ENCODE results near the gene HELB.

The HELB gene

DNA sequence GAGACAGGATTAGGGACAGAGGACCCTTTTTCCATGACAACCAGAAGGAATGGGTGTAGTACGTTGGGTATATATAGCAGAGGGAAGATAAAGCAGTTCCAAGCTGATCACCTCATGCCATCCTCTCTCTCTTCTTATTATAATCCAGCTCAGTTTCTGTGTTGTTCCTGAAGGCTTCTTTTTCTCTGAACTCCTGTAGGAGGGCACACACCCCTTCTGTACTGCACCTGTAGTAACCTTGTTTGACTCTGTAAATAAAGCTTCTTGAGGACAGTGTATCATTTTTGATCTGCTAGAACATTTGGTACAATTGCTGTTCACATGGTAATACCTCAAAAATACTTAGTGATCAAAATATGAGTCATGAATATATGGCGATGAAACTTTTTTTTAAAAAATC lies 33.5 kb downstream of the HELB start:
- no peak overlapping the region for H3K9ac ChIP-seq (ENCODE audit: low read depth, low read length)
- no peaks in the 10 kb centered on the region for H3K36me3 ChIP-seq (ENCODE audit: insufficient read depth, low read length)
- no peak overlapping the region for H3K4me2 ChIP-seq (ENCODE audit: low read length)
- H3K9me3 ChIP-seq (replicated peaks; ENCODE audit: low read length): no peaks in the 10 kb centered on the region
- H3K27me3 ChIP-seq (ENCODE audit: control insufficient read depth, insufficient read depth, low read length): no peaks in the 10 kb centered on the region
- no peak overlapping the region for H3K4me3 ChIP-seq (ENCODE audit: low read length)
- H3K4me1 ChIP-seq (ENCODE audit: control insufficient read depth, insufficient read depth, low read length): no peaks in the 10 kb centered on the region

DNA sequence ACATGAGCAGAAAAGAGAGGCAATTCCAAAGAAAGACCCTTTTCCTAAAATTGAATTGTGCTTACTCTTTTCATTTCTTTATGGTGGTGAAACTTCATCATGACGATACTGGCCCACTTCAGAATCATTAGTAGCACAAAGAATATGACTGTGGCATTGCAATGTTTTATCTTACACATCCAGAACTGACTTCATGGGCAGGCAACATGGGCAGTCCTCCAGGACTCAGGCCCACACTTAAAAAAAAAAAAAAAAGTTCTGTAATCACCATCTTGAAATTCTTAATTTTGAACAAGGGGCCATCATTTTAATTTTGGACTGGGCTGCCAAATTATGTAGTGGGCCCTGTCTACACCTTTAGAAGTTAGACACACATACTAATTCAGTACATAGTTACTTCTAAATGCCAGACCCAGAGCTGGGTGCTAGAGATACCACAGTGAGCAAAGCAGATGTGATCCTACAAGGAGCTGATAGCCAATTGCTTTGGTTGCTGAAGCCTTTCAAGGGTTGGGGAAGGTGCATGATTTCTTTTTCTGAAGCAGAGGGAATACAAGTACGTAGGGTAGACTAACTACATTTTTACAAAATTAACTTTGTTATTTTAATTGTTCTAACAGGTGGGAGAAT lies 35.2 kb downstream of the HELB start:
- no peak overlapping the region for H3K4me3 ChIP-seq (ENCODE audit: low read length)
- no peaks in the 10 kb centered on the region for H3K27me3 ChIP-seq (ENCODE audit: control insufficient read depth, insufficient read depth, low read length)
- H3K9me3 ChIP-seq (replicated peaks; ENCODE audit: low read length): no peaks in the 10 kb centered on the region
- no peaks in the 10 kb centered on the region for H3K36me3 ChIP-seq (ENCODE audit: insufficient read depth, low read length)
- H3K4me2 ChIP-seq (ENCODE audit: low read length): no peak overlapping the region
- no peak overlapping the region for H3K9ac ChIP-seq (ENCODE audit: low read depth, low read length)
- H3K4me1 ChIP-seq (ENCODE audit: control insufficient read depth, insufficient read depth, low read length): no peaks in the 10 kb centered on the region

DNA sequence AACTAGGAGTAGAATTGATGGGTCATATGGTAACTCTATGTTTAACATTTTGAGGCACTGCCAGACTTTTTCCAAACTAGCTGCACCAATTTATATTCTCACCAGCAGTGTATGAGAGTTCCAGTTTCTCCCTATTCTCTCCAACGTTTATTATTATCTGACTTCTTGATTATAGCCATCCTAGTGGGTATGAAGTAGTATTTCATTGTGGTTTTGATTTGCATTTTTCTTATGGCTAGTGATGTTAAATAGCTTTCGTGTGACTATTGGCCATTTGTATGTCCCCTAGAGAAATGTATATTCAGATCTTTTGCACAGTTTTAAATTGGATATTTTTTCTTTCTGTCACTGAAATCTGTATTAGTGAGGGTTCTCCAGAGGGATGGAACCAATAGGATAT lies 37.8 kb downstream of the HELB start:
- Histone ChIP-seq H3K4me2 (ENCODE audit: low read length) (no peak overlapping the region), H3K9ac (ENCODE audit: low read depth, low read length) (no peak overlapping the region), H3K4me1 (ENCODE audit: control insufficient read depth, insufficient read depth, low read length) (no peaks in the 10 kb centered on the region), H3K9me3 (replicated peaks; ENCODE audit: low read length) (no peaks in the 10 kb centered on the region), H3K4me3 (ENCODE audit: low read length) (no peak overlapping the region), H3K36me3 (ENCODE audit: insufficient read depth, low read length) (no peaks in the 10 kb centered on the region), H3K27me3 (ENCODE audit: control insufficient read depth, insufficient read depth, low read length) (no peaks in the 10 kb centered on the region)

DNA sequence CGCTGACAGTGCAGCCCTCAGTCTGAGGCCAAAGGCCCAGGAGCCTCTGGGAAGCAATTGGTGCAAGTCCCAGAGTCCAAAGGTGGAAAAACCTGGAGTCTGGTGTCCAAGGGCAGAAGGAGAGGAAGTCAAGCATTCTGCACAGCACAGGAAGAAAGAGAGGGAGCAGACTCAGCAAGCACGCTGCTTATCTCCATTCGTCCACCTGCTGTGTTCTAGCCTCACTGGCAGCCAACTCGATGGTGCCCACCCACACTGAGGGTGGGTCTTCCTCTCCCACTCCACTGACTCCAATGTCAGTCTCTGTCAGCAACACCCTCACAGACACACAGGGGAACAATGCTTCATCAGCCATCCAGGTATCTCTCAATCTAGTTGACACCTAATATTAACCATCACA lies 38.8 kb downstream of the HELB start:
- Histone ChIP-seq H3K36me3 (ENCODE audit: insufficient read depth, low read length) (no peaks in the 10 kb centered on the region), H3K27me3 (ENCODE audit: control insufficient read depth, insufficient read depth, low read length) (no peaks in the 10 kb centered on the region), H3K4me2 (ENCODE audit: low read length) (no peak overlapping the region), H3K9ac (ENCODE audit: low read depth, low read length) (no peak overlapping the region), H3K9me3 (replicated peaks; ENCODE audit: low read length) (no peaks in the 10 kb centered on the region), H3K4me3 (ENCODE audit: low read length) (no peak overlapping the region), H3K4me1 (ENCODE audit: control insufficient read depth, insufficient read depth, low read length) (no peaks in the 10 kb centered on the region)

DNA sequence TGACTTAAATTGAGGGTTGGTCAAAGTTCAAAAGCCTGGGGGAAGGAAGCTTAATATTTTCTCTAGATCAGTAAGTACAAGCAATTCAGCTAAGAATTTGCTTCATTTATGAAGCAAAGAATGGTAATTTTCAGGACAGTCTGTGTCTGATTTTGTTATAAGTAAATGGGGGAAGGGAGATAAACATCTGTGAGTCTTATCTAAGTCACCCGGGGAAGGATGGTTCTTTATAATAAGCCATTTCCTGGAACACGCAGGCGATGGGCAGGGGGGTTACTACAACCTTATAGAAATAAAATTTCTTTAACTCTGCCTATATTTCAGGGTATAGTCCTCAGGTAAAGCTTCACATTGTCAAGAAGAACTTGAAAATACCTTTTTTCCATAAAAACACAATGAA lies 42.9 kb downstream of the HELB start:
- Histone ChIP-seq H3K9me3 (replicated peaks; ENCODE audit: low read length) (no peaks in the 10 kb centered on the region), H3K4me1 (ENCODE audit: control insufficient read depth, insufficient read depth, low read length) (no peaks in the 10 kb centered on the region), H3K27me3 (ENCODE audit: control insufficient read depth, insufficient read depth, low read length) (no peaks in the 10 kb centered on the region), H3K36me3 (ENCODE audit: insufficient read depth, low read length) (no peaks in the 10 kb centered on the region), H3K9ac (ENCODE audit: low read depth, low read length) (no peak overlapping the region), H3K4me3 (ENCODE audit: low read length) (no peak overlapping the region), H3K4me2 (ENCODE audit: low read length) (no peak overlapping the region)

DNA sequence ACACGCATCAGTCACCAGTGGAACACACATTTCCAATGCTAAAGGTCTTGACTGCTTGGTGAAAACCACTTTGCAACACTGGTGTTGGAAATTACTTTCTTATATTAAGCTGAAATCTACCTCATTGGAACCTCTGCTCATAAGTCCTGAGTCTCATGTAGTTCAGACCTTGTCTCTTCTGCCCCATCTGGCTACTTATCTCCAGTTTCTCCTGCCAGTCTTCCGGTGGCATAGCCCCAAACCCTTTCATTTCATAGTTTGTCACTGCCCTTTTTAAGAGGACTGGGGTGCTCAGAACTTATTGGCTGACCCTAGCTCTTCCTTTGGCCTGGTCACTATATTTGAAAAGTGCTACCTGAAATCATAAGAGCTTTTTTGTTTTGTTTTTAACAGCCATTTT lies 43.7 kb downstream of the HELB start:
- no peaks in the 10 kb centered on the region for H3K36me3 ChIP-seq (ENCODE audit: insufficient read depth, low read length)
- H3K27me3 ChIP-seq (ENCODE audit: control insufficient read depth, insufficient read depth, low read length): no peaks in the 10 kb centered on the region
- H3K4me1 ChIP-seq (ENCODE audit: control insufficient read depth, insufficient read depth, low read length): no peaks in the 10 kb centered on the region
- H3K9me3 ChIP-seq (replicated peaks; ENCODE audit: low read length): no peaks in the 10 kb centered on the region
- H3K4me2 ChIP-seq (ENCODE audit: low read length): no peak overlapping the region
- H3K4me3 ChIP-seq (ENCODE audit: low read length): no peak overlapping the region
- no peak overlapping the region for H3K9ac ChIP-seq (ENCODE audit: low read depth, low read length)

DNA sequence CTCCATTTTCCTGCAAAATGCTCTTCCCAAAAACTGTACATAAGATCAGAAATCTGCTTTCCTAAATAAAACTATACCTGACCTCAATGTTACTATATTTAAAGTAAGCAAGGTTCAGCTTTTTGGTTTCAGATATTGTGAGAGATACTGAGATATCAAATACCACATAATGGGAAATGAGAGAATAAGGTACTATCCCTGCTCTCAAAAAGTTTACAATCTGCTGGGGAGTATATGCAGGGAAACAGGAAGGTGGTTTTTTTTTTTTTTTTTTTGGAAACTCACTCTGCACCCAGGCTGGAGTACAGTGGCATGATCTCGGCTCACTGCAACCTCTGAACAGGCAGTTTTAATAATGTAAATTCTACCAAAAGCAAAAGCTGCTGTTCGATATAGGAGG lies 49.0 kb downstream of the HELB start:
- Histone ChIP-seq H3K4me3 (ENCODE audit: low read length) (no peak overlapping the region), H3K9ac (ENCODE audit: low read depth, low read length) (no peak overlapping the region)

DNA sequence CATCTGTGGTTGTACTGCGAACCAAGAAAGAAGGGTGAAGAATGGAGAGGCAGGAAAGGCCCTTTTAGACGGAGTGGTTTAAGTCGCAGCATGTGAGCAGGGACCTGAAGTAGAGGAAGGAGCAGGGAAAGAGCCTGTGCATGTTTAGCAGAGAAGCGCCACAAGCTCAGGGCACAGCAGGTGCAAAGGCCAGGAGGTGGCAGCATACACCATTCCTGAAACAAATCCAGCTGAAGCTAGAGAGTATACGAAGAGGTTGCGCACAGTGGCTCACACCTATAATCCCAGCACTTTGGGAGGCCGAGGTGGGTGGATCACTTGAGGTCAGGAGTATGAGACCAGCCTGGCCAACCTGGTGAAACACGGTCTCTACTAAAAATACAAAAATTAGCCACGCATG lies 49.9 kb downstream of the HELB start:
- Histone ChIP-seq H3K27me3 (ENCODE audit: control insufficient read depth, insufficient read depth, low read length) (no peaks in the 10 kb centered on the region), H3K36me3 (ENCODE audit: insufficient read depth, low read length) (no peaks in the 10 kb centered on the region), H3K4me2 (ENCODE audit: low read length) (no peak overlapping the region), H3K4me1 (ENCODE audit: control insufficient read depth, insufficient read depth, low read length) (no peaks in the 10 kb centered on the region), H3K4me3 (ENCODE audit: low read length) (no peak overlapping the region), H3K9me3 (replicated peaks; ENCODE audit: low read length) (no peaks in the 10 kb centered on the region), H3K9ac (ENCODE audit: low read depth, low read length) (no peak overlapping the region)

More for the DNA sequence above, 49.0 kb downstream of the HELB start:
- Histone ChIP-seq H3K36me3 (ENCODE audit: insufficient read depth, low read length) (no peaks in the 10 kb centered on the region), H3K27me3 (ENCODE audit: control insufficient read depth, insufficient read depth, low read length) (no peaks in the 10 kb centered on the region), H3K9me3 (replicated peaks; ENCODE audit: low read length) (no peaks in the 10 kb centered on the region), H3K4me1 (ENCODE audit: control insufficient read depth, insufficient read depth, low read length) (no peaks in the 10 kb centered on the region), H3K4me2 (ENCODE audit: low read length) (no peak overlapping the region)

DNA sequence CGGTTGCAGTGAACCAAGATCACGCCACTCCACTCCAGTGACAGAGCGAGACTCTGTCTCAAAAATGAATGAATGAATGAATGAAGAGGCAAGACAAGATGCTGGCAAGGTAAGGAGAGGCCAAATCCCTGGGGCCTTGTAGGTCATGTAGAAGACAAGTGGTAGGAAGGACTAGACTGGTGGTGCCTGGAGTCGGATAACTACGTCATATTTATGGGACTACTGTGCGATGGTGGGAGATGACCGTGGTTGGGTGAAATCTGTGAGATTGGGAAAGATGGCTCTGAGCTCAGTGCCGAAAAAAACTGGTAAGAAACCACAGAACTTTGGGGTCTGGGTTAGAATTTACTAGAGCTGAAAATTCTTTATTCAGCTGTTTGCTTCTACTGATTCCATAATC lies 50.6 kb downstream of the HELB start:
- Histone ChIP-seq H3K9me3 (replicated peaks; ENCODE audit: low read length) (no peaks in the 10 kb centered on the region), H3K9ac (ENCODE audit: low read depth, low read length) (no peak overlapping the region), H3K4me3 (ENCODE audit: low read length) (no peak overlapping the region), H3K4me1 (ENCODE audit: control insufficient read depth, insufficient read depth, low read length) (no peaks in the 10 kb centered on the region), H3K27me3 (ENCODE audit: control insufficient read depth, insufficient read depth, low read length) (no peaks in the 10 kb centered on the region), H3K36me3 (ENCODE audit: insufficient read depth, low read length) (no peaks in the 10 kb centered on the region), H3K4me2 (ENCODE audit: low read length) (no peak overlapping the region)

DNA sequence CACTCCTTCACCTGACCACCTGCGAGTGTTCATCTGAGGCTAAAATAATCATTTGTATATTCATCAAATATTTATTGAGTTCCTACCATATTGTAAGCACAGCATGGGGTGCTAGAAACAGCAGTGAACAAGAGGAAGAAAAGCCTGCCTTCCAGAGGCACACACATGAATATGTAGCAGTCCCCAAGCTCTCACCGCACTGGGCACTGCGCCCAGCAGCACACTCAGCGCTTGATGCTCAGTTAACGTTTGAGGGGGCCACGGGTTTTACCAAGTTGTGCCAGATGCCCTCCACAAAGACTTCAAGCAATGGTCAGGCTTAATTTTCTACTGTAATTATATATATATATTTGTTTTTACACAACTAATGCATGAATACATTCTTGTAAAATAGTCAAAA lies 52.0 kb downstream of the HELB start:
- Histone ChIP-seq H3K36me3 (ENCODE audit: insufficient read depth, low read length) (no peaks in the 10 kb centered on the region), H3K27me3 (ENCODE audit: control insufficient read depth, insufficient read depth, low read length) (no peaks in the 10 kb centered on the region), H3K4me1 (ENCODE audit: control insufficient read depth, insufficient read depth, low read length) (no peaks in the 10 kb centered on the region), H3K9me3 (replicated peaks; ENCODE audit: low read length) (no peaks in the 10 kb centered on the region), H3K4me3 (ENCODE audit: low read length) (no peak overlapping the region), H3K9ac (ENCODE audit: low read depth, low read length) (no peak overlapping the region), H3K4me2 (ENCODE audit: low read length) (no peak overlapping the region)

DNA sequence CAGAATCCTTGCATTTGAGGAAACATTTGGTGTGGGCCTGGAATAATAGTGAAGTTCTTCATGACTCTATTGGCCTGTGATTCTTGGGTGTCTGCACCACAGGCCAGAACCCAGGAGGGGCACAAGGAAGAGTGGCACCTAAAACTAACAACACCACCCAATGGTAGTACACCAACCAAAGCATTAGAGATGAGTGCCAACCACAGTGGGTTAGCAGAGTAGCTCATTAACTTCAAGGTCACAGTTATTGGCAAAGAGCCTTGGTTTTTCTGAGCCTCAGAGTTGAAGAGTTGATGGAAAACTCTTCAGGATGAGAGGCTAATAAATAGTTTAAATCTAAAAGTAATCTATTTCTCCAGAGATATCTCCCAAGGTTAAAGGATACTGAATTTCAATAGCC lies 57.0 kb downstream of the HELB start:
- peaks cover 12% of the 10 kb centered on the region for H3K27me3 ChIP-seq (ENCODE audit: control insufficient read depth, insufficient read depth, low read length)
- no peaks in the 10 kb centered on the region for H3K9me3 ChIP-seq (replicated peaks; ENCODE audit: low read length)
- H3K4me3 ChIP-seq (ENCODE audit: low read length): no peak overlapping the region
- H3K4me2 ChIP-seq (ENCODE audit: low read length): no peak overlapping the region
- H3K4me1 ChIP-seq (ENCODE audit: control insufficient read depth, insufficient read depth, low read length): no peaks in the 10 kb centered on the region
- H3K36me3 ChIP-seq (ENCODE audit: insufficient read depth, low read length): no peaks in the 10 kb centered on the region
- no peak overlapping the region for H3K9ac ChIP-seq (ENCODE audit: low read depth, low read length)

DNA sequence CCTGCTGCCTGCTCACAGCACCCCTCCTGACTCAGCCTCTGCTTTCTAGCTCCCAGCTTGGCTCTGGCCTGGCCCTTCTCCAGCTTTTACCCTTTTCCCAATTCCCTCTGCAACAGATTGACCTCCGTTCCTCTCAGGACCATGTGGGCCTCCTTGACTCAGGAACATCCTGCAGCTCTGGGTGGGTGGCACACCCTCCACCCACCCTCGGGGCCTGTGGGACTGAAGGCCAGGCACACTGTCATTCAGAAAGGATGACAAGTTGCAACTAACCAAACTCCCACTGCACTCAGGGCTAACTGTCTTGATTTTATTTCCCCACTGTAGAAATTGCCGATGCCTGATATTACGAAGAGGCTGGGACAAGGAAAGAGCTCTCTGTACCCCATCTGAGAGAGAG lies 59.4 kb downstream of the HELB start:
- H3K4me3 ChIP-seq (ENCODE audit: low read length): no peak overlapping the region
- H3K27me3 ChIP-seq (ENCODE audit: control insufficient read depth, insufficient read depth, low read length): peaks cover 12% of the 10 kb centered on the region
- H3K9ac ChIP-seq (ENCODE audit: low read depth, low read length): no peak overlapping the region
- H3K4me1 ChIP-seq (ENCODE audit: control insufficient read depth, insufficient read depth, low read length): no peaks in the 10 kb centered on the region
- no peaks in the 10 kb centered on the region for H3K36me3 ChIP-seq (ENCODE audit: insufficient read depth, low read length)
- H3K9me3 ChIP-seq (replicated peaks; ENCODE audit: low read length): no peaks in the 10 kb centered on the region
- H3K4me2 ChIP-seq (ENCODE audit: low read length): no peak overlapping the region

Measured in skeletal muscle satellite cell (primary cell).